Mucosa of stomach (tissue), 1 donor: ENCODE results near the gene ZC3H14.
"Not testable (repeated sequence)": the region's sequence is repeated elsewhere in the genome, so short reads cannot be mapped to it uniquely, and the experiment has no call there.

ENCODE experiments used
- H3K27me3 ChIP-seq: one replicate; pipeline ENCODE4 v1.7.0; 2013; ENCODE audit warnings: mild to moderate bottlenecking, low read length; ENCODE audit not compliant: control insufficient read depth, insufficient read depth
- H3K36me3 ChIP-seq: one replicate; pipeline ENCODE4 v1.7.0; 2013; ENCODE audit warnings: low read length; ENCODE audit not compliant: control insufficient read depth, insufficient read depth
- H3K4me1 ChIP-seq: one replicate; pipeline ENCODE4 v1.7.0; 2013; ENCODE audit warnings: mild to moderate bottlenecking, low read length; ENCODE audit not compliant: control insufficient read depth, insufficient read depth
- H3K4me3 ChIP-seq: one replicate; pipeline ENCODE4 v1.7.0; 2013; ENCODE audit warnings: low read length
- H3K9ac ChIP-seq: one replicate; pipeline ENCODE4 v1.7.0; 2013; ENCODE audit warnings: mild to moderate bottlenecking, low read length, moderate library complexity
- H3K9me3 ChIP-seq: one replicate; pipeline ENCODE4 v1.7.0; 2013; ENCODE audit warnings: mild to moderate bottlenecking, low read length, moderate library complexity; ENCODE audit not compliant: control insufficient read depth
- donor health status: Pancreatic carcinoma.

ZC3H14 gene

GRCh38 chr14:88562831-88563686 lies at the start of gene ZC3H14:
TSS of gene ZC3H14 (plus strand) at chr14:88563037. CDS start at chr14:88563134, 97 bp downstream.
- Histone ChIP-seq H3K4me3 (peak within 1 kb of the TSS; percentile 61), H3K9ac (peak within 1 kb of the TSS; percentile 83), H3K4me1 (peaks cover 12% of the 10 kb centered on the region), H3K27me3 (no peaks in the 10 kb centered on the region), H3K36me3 (no peaks in the 10 kb centered on the region), H3K9me3 (no peaks in the 10 kb centered on the region)

- H3K27me3 ChIP-seq: no peaks in the 10 kb centered on the region
- no peak overlapping the region for H3K4me3 ChIP-seq
- H3K36me3 ChIP-seq: no peaks in the 10 kb centered on the region
- H3K9me3 ChIP-seq: no peaks in the 10 kb centered on the region
- H3K9ac ChIP-seq: no peak overlapping the region
- peaks cover 16% of the 10 kb centered on the region for H3K4me1 ChIP-seq
These were observed 47.2 kb upstream of the ZC3H14 start for GRCh38 chr14:88515499-88516221.

- no peaks in the 10 kb centered on the region for H3K9me3 ChIP-seq
- H3K4me3 ChIP-seq: no peak overlapping the region
- peaks cover 17% of the 10 kb centered on the region for H3K4me1 ChIP-seq
- no peaks in the 10 kb centered on the region for H3K36me3 ChIP-seq
- no peaks in the 10 kb centered on the region for H3K27me3 ChIP-seq
- H3K9ac ChIP-seq: peak overlapping the region; percentile 2
These were observed 45.9 kb upstream of the ZC3H14 start for GRCh38 chr14:88516861-88517357.

GRCh38 chr14:88518592-88519512 lies 44.0 kb upstream of the ZC3H14 start:
- Histone ChIP-seq H3K36me3 (no peaks in the 10 kb centered on the region), H3K4me3 (no peak overlapping the region), H3K9me3 (no peaks in the 10 kb centered on the region), H3K4me1 (peaks cover 26% of the 10 kb centered on the region), H3K9ac (no peak overlapping the region), H3K27me3 (no peaks in the 10 kb centered on the region)

- H3K27me3 ChIP-seq: no peaks in the 10 kb centered on the region
- H3K4me3 ChIP-seq: no peak overlapping the region
- H3K36me3 ChIP-seq: no peaks in the 10 kb centered on the region
- no peak overlapping the region for H3K9ac ChIP-seq
- H3K4me1 ChIP-seq: peaks cover 26% of the 10 kb centered on the region
- H3K9me3 ChIP-seq: no peaks in the 10 kb centered on the region
These were observed 42.9 kb upstream of the ZC3H14 start for GRCh38 chr14:88519907-88520306.

GRCh38 chr14:88521818-88522217 lies 41.0 kb upstream of the ZC3H14 start:
- H3K27me3 ChIP-seq: no peaks in the 10 kb centered on the region
- H3K4me1 ChIP-seq: peaks cover 17% of the 10 kb centered on the region
- H3K9ac ChIP-seq: no peak overlapping the region
- H3K36me3 ChIP-seq: no peaks in the 10 kb centered on the region
- no peaks in the 10 kb centered on the region for H3K9me3 ChIP-seq
- no peak overlapping the region for H3K4me3 ChIP-seq

GRCh38 chr14:88522393-88522792 lies 40.4 kb upstream of the ZC3H14 start:
- peaks cover 17% of the 10 kb centered on the region for H3K4me1 ChIP-seq
- no peaks in the 10 kb centered on the region for H3K27me3 ChIP-seq
- no peak overlapping the region for H3K9ac ChIP-seq
- H3K4me3 ChIP-seq: no peak overlapping the region
- no peaks in the 10 kb centered on the region for H3K9me3 ChIP-seq
- H3K36me3 ChIP-seq: no peaks in the 10 kb centered on the region

GRCh38 chr14:88529889-88530288 lies 32.9 kb upstream of the ZC3H14 start:
- not testable (repeated sequence) for H3K9ac ChIP-seq, H3K4me3 ChIP-seq, H3K36me3 ChIP-seq, H3K27me3 ChIP-seq, H3K4me1 ChIP-seq, H3K9me3 ChIP-seq

- H3K9me3 ChIP-seq: no peaks in the 10 kb centered on the region
- H3K4me3 ChIP-seq: no peak overlapping the region
- H3K9ac ChIP-seq: no peak overlapping the region
- no peaks in the 10 kb centered on the region for H3K27me3 ChIP-seq
- no peaks in the 10 kb centered on the region for H3K36me3 ChIP-seq
- no peaks in the 10 kb centered on the region for H3K4me1 ChIP-seq
These were observed 29.7 kb upstream of the ZC3H14 start for GRCh38 chr14:88533064-88533602.

- Histone ChIP-seq H3K4me1 (no peaks in the 10 kb centered on the region), H3K4me3 (no peak overlapping the region)
These were observed 27.7 kb upstream of the ZC3H14 start for GRCh38 chr14:88535149-88535548.

GRCh38 chr14:88535813-88536212 lies 27.0 kb upstream of the ZC3H14 start:
- no peaks in the 10 kb centered on the region for H3K9me3 ChIP-seq
- no peak overlapping the region for H3K4me3 ChIP-seq
- no peaks in the 10 kb centered on the region for H3K4me1 ChIP-seq
- H3K36me3 ChIP-seq: no peaks in the 10 kb centered on the region
- H3K27me3 ChIP-seq: no peaks in the 10 kb centered on the region
- no peak overlapping the region for H3K9ac ChIP-seq

More at GRCh38 chr14:88535149-88535548, 27.7 kb upstream of the ZC3H14 start:
- H3K9ac ChIP-seq: no peak overlapping the region
- H3K36me3 ChIP-seq: no peaks in the 10 kb centered on the region
- no peaks in the 10 kb centered on the region for H3K27me3 ChIP-seq
- H3K9me3 ChIP-seq: no peaks in the 10 kb centered on the region
